GM12875 (cell line): Measurements from ENCODE around the gene NRCAM.

ENCODE experiments used
- H3K4me3 ChIP-seq: one replicate; pipeline ENCODE4 v1.5.1; 2011; ENCODE audit warnings: low read depth, low read length, control low read depth
- TF ChIP-seq, protein P1 (sequence below): IDR thresholded peaks from 2 replicates; pipeline ENCODE4 v1.5.1; 2011; ENCODE audit warnings: low read depth, mild to moderate bottlenecking, control low read depth, inconsistent platforms, low read length, moderate library complexity, borderline replicate concordance; ENCODE audit not compliant: insufficient read depth

The NRCAM gene

GRCh38 chr7:108488768-108489538 is 32.7 kb upstream of the NRCAM start:
- H3K4me3 ChIP-seq, result no peak overlapping the region
- TF ChIP-seq, protein P1, sequence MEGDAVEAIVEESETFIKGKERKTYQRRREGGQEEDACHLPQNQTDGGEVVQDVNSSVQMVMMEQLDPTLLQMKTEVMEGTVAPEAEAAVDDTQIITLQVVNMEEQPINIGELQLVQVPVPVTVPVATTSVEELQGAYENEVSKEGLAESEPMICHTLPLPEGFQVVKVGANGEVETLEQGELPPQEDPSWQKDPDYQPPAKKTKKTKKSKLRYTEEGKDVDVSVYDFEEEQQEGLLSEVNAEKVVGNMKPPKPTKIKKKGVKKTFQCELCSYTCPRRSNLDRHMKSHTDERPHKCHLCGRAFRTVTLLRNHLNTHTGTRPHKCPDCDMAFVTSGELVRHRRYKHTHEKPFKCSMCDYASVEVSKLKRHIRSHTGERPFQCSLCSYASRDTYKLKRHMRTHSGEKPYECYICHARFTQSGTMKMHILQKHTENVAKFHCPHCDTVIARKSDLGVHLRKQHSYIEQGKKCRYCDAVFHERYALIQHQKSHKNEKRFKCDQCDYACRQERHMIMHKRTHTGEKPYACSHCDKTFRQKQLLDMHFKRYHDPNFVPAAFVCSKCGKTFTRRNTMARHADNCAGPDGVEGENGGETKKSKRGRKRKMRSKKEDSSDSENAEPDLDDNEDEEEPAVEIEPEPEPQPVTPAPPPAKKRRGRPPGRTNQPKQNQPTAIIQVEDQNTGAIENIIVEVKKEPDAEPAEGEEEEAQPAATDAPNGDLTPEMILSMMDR, result no peak

DNA sequence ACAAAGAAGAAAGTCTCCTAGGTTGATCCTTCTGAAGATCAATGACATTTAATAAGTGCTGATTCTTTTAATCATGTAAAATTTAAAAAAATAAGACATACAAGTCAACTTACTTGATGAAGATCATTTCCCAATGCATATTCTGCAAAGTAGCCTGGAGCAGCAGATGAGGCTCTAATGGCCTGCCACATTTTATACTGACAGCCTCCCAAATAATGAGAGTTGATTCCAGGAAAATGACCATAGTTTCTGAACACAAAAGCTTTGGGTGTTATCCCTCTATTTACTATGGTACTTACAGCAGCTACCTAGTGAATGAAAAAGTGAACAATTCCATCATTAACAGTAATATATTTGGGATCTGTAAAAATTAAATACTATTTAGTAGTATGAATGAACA is 31.4 kb upstream of the NRCAM start:
- no peak overlapping the region for H3K4me3 ChIP-seq
- TF ChIP-seq, protein P1, result no peak

DNA sequence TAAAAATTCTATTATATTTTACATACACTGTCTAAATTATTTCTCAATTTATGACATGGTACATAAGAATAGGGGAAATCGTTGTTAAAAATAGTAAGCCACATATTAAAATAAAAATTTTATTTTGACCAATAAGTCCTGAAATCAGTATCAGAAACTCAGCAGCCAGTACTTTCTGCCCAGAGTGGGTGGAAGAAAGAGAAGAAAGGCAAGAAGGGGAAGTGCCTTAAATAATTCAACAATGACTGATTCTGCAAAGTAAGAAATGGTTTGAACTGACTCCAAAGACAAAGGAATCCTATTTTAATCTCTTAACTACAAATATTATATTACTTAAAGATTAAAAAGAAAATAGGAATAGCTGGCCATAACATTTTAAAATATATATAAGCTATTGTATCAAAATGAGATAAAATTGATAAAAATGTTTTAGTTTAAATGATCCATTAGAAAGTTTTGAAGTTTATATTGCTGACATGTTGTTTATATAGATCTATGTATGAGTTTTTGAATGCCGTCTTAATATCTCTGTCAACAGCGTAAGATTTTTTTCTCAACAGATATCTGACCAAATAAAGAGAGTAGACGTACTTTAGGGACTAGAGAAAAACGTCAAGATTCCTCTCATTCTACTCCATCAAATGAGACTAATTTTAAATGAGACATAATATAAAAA is 30.2 kb upstream of the NRCAM start:
- H3K4me3 ChIP-seq, result no peak overlapping the region
- TF ChIP-seq, protein P1, result no peak

DNA sequence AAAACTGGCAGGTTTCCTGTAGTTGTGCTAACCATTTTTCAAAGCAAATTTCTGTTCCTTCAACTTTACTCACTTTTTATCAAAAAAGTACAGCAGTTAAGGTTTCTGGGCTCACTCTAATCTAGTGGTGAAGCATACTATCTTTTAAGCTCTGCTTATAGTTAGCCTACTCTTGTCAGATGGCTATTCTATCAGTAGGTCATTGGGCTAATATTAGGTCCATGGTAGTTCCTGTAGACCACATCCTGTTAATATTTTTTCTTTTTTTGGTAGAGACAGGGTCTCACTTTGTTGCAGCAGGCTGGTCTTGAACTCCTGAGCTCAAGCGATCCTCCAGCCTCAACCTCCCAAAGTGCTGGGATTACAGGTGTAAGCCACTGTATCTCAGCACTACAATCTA is 27.9 kb upstream of the NRCAM start:
- TF ChIP-seq, protein P1, result no peak
- no peak overlapping the region for H3K4me3 ChIP-seq

GRCh38 chr7:108480311-108480710 is 24.1 kb upstream of the NRCAM start:
- no peak overlapping the region for H3K4me3 ChIP-seq
- TF ChIP-seq, protein P1, result no peak

DNA sequence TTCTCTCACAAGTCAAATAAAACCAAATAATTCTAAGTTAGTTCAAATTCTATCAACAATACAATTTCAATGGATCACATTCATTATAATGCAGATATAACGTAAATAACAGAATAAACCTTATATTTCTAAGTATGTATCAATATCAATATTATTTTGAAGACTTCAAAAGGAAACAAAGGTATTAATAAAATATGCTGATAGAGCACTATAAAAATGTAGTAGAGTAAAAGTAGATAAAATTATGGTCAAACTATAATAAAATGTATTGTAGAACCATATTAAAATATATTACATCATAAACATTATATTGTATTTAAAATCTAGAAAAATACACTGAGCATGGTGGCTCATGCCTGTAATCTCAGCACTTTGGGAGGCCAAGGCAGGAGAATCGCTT is 23.5 kb upstream of the NRCAM start:
- no peak overlapping the region for H3K4me3 ChIP-seq
- TF ChIP-seq, protein P1, result no peak

DNA sequence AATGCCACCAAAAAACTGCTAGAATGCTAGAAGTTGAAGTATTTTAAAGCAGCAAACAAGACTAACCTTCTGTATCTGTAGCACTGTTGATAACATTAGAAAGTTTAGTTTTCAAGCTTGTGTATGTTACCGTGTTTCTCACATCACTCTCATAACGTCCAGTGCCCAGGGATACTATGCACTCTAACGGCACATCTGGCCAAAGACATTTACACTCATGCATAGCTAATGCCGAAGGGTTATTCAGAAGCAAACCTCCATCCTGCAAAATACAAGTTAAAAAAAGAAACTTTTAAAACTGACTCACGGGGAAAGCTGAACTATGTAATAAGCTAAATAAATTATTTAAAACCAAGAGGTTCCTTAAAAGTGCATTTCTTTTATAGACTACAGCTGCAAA is 22.9 kb upstream of the NRCAM start:
- TF ChIP-seq, protein P1, result no peak
- no peak overlapping the region for H3K4me3 ChIP-seq
